Fibroblast of upper back skin (primary cell): ENCODE measurements around the gene FAM98C.

Experiments
- DNase-seq: peaks from one replicate; pipeline ENCODE4 v3.0.0-alpha.2; 2013

Gene FAM98C

GRCh38 chr19:38381138-38381537 is 21.8 kb upstream of the FAM98C start:
- DNase-seq, result no peak

GRCh38 chr19:38383184-38383583 is 19.7 kb upstream of the FAM98C start:
- DNase-seq, result no peak

- DNase-seq, result no peak
These were observed 19.1 kb upstream of the FAM98C start for GRCh38 chr19:38383743-38384142.

- DNase-seq, result no peak
These were observed 18.5 kb upstream of the FAM98C start for GRCh38 chr19:38384209-38385027.

- no peak for DNase-seq
These were observed 17.7 kb upstream of the FAM98C start for GRCh38 chr19:38385057-38385803.

- DNase-seq, result no peak
These were observed 17.1 kb upstream of the FAM98C start for GRCh38 chr19:38385804-38386257.

- DNase-seq, result no peak
These were observed 16.5 kb upstream of the FAM98C start for GRCh38 chr19:38386300-38386970.

- DNase-seq, result no peak
These were observed 15.8 kb upstream of the FAM98C start for GRCh38 chr19:38386971-38387549.

- DNase-seq, result peak; percentile 93
These were observed 15.1 kb upstream of the FAM98C start, which contains the start of gene GGN for GRCh38 chr19:38387550-38388348. Gene GGN, minus strand, starts transcription at chr19:38388034. Its CDS starts 773 bp downstream, at chr19:38387261.

- peak; percentile 59 for DNase-seq
These were observed 14.4 kb upstream of the FAM98C start, which contains the start of gene SPRED3 for GRCh38 chr19:38388349-38389100. Gene SPRED3, plus strand, starts transcription at chr19:38388697. Its CDS starts 1,606 bp downstream, at chr19:38390303.

GRCh38 chr19:38389101-38389925 is 13.6 kb upstream of the FAM98C start:
- peak; percentile 80 for DNase-seq

- DNase-seq, result no peak
These were observed 12.7 kb upstream of the FAM98C start for GRCh38 chr19:38389957-38390924.

GRCh38 chr19:38391911-38392464 is 10.9 kb upstream of the FAM98C start:
- DNase-seq, result no peak

- DNase-seq, result peak; percentile 39
These were observed 10.1 kb upstream of the FAM98C start for GRCh38 chr19:38392707-38393308.

GRCh38 chr19:38394488-38394887 is 8.4 kb upstream of the FAM98C start:
- peak; percentile 58 for DNase-seq

- DNase-seq, result no peak
These were observed 7.3 kb upstream of the FAM98C start for GRCh38 chr19:38395381-38396114.

- DNase-seq, result no peak
These were observed 3.8 kb upstream of the FAM98C start for GRCh38 chr19:38399081-38399480.

- DNase-seq, result no peak
These were observed 3.4 kb upstream of the FAM98C start for GRCh38 chr19:38399537-38399936.
